ENCODE data around the gene CTNNA2.

The CTNNA2 gene

DNA sequence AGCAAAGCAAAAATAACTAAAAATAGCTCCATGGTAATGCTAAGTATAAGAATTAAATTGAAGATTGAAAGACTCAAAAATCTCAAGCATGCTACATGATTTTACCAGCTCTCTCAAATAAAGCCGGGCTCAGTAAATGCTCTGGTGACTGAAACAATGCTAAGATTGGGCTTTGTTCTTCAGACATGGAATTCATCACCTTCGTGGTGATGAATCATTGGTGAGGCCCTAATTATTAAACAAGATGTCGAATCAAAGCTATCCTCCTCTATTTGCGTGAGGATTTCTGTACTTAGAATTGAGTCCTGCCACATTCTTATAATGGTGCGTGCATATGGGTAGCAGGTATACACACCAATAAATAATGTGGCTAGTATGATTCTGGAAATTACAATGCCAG is 850.5 kb downstream of the CTNNA2 start:
- DNase-seq (ENCODE audit: low read depth in 2 of 3, low spot score in 2 of 3) = no peak

DNA sequence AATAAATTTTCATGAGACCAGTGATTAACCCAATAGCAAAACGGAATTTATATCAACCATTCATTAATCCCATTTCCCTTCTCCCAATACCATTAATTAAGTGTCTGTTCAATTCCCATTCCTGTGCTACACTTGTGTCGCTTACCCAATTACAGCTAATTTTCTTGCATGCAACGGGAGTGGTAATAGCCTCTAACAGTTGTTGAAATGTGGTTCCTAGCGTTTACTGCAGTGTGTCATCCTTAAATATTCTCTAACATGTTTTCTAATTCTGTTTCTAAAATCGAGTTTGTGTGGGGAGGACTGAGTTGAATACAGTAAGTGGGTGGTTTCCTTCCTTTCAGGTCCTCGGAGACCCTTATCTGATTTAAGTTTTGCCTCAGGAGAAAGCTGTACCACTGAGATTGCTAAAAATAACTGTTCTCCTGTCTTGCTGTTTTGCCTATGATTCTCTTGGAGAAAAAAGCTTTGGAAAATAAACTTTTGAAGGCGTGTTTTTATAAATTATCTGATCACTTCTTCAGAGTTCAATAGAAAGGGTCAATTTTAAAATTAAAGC is 851.0 kb downstream of the CTNNA2 start:
- no peak for DNase-seq (ENCODE audit: low read depth in 2 of 3, low spot score in 2 of 3)

DNA sequence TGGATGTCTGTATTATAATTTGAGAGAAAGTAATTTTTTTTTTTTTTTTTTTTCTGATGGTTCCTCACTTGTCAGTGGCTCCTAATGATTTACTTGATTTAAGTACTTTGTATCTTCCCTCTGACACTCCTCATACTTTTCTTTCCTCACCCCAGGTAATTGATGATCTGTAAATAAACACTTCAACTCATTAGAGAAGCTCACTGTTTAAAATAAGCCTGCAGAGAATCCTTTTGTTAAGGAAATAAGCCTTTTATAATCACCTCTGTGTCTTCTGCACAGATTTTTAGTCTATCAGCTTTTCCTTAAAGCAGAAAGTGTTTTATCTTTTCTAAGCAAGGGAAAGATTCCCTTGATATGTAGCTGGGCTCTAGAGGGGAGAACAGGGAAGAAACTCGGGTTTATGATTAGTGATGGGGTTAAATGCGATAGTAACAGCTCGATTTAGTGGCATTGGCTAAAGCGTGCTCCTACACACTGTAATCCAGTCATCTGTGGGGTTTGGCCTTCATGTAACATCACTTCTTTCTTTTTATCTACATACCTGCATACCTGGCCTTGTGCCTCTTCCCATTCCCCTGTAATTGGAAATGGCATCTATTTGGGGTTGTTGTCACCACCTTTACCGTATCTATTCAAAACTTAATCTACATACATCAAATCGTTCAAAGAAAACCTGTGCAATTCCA is 851.8 kb downstream of the CTNNA2 start:
- DNase-seq (ENCODE audit: low read depth in 2 of 3, low spot score in 2 of 3) = no peak

DNA sequence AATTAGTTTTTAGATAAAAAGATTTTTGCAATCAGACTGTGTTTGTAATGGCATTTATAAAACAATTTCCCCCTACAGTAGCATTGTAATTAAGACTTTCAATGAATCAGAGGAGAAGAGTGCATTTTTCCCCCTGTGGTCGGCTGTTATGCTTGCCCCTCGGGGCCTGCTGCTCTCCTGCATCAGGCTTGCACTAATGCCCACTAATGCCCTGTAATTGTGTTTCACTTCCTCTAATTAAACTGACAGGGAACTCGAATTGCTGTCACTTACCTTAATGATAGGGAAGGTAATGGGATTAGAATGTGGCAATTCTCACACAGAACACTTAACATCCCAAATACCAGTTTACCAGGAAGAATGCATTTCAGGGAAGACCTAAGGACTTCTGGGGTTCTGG is 852.9 kb downstream of the CTNNA2 start:
- DNase-seq (ENCODE audit: low read depth in 2 of 3, low spot score in 2 of 3) = no peak

DNA sequence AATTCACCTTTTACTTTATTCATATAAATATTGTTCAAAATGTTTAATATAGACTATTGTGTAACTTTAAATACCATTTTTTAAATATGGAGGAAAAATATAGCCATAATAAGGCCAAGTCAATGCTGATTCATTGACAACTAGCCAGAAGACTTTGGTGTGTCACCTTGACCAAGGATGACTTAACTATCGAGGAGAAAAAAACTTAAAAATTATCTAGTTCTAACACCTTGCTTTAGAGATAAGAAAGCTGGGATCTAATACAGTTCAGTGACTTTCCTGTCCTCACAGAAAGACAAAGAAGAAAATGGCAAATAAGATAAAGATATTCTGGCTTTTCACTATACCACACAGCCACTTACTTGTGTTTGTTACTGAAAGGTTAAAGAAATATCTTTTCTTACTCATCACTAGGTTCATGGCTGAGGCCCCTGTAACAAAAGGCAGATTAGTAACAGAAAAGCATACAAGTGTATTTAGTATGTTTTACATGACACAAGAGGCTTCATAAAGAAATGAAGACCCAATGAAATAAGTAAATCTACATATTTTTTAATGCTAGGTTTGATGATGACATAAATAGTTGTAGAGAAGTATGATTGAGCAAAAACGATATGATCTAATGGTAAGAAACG is 857.6 kb downstream of the CTNNA2 start:
- no peak for DNase-seq (ENCODE audit: low read depth in 2 of 3, low spot score in 2 of 3)

DNA sequence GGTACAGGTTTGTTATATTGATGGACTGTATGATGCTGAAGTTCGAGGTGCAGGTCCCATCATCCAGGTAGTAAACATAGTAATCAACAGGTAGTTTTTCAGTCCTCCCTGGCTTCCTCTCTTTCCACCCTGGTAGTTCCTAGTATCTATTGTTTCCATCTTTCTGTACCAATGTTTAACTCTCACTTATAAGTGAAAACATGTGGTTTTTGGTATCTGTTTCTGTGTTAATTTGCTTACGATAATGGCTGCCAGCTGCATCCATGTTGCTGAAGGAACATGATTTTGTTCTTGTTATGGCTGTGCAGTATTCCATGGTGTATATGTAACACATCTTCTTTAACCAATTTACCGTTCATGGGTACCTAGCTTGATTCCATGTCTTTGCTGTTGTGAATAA is 861.3 kb downstream of the CTNNA2 start:
- no peak for DNase-seq (ENCODE audit: low read depth in 2 of 3, low spot score in 2 of 3)

DNA sequence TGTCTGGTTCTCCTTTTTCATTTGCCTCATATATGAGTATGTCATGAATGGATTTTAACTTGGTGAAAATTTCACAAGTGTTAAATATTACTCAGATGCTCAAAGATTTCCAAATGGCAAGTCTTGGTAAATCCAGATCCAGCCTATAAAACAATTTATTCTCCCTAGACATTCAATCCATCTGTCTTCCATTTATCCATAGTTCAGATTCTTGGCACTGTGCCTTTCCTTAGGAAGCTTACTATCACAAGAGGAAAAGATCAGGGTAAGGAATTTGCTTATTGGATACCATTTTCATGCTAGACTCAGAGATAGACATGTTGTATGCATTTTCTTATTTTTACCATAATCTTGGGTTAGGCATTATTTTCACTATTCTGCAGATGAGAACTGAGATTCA is 864.2 kb downstream of the CTNNA2 start:
- no peak for DNase-seq (ENCODE audit: low read depth in 2 of 3, low spot score in 2 of 3)

DNA sequence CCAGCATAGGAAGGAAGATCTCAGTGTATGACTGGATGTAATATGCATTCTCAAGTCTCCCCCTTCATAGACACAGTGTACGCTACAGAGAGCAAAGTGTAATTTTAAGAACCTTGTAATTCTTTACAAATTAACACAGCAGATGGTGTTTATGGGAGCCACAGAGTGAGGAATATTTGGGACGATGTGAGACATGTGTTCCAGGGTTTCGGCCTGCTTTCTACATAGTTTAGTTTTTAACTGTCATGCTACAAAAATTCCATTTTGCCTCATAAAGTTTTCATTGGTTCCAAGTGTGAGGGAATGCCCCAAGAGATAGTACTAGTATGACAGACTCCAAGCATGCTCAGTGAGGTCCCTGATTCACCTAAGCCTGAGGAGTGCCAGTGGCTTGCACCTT is 867.9 kb downstream of the CTNNA2 start:
- DNase-seq (ENCODE audit: low read depth in 2 of 3, low spot score in 2 of 3) = no peak

DNA sequence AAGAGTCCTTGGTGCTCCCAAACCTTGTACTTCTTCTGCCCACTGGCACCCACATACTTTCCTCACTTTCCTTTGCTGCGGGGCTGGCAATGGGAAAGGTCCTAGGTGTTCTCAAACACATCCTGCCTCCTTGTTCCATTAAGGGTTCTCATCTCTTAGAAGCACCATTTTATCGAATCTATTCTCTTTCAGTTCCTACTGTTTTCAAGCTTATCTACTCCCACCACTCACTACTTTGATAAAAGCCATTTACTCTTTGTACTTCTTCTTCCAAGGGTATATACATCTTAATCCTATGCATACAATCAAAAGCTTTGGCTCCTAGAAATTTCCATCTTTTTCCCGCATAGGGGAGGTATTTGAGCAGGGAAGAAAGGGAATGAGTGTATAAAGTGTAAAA is 868.8 kb downstream of the CTNNA2 start:
- no peak for DNase-seq (ENCODE audit: low read depth in 2 of 3, low spot score in 2 of 3)

DNA sequence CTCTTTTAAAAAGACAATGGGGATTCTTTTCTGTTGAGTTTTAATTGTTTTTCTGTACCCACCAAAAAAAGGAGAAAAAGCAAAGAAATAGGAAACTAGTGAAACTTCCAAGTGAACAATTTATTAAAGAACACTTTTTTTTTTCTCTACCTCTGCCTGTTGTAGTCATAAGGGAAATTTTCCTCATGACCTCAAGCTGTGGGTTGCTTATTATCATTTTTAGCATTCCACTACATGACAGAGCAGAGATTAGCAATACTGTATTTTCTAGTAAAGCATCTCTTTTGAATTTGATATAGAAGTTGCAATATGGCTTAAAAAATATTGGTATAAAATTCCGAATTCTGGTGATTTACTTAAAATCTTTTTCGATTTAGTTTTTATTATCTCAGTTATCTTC is 879.6 kb downstream of the CTNNA2 start:
- DNase-seq (ENCODE audit: low read depth in 2 of 3, low spot score in 2 of 3) = no peak

DNA sequence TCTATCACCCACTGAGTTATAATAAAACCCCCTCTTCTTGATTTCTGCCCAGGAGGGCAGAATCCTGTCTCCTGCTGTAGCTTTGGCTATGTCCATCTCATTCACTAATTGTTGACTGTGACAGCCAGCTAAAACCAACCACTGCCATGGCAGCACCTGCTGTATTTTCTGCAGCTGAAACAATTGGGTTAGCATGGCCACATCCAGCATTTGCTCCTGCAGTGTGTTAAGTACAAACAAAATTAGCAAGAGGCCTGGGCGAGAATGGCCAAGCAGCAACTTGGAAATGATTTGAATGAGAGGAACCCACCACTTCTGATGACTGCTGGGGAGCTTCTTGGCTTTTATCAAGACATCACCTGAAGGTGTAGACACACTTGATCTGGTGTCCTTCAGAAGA is 881.1 kb downstream of the CTNNA2 start:
- no peak for DNase-seq (ENCODE audit: low read depth in 2 of 3, low spot score in 2 of 3)

DNA sequence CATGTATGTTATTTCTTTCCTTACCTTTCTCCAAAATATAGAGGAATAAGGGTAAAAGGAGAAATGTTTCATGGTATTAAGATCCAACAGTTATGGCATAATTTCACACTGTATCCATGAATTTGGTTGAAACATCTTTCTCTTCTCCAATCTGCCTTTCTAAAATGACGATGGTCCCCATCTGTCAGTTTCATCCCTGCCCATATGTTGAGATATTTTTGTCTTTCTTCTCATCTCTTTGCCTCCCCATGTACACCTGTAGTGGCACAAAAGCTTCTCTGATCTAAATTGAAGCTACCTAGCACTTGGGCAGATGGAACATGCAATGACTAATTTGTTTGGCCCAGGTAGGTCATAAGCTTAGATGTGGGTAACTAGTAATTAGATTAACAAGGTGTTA is 882.4 kb downstream of the CTNNA2 start:
- DNase-seq (ENCODE audit: low read depth in 2 of 3, low spot score in 2 of 3) = no peak

DNA sequence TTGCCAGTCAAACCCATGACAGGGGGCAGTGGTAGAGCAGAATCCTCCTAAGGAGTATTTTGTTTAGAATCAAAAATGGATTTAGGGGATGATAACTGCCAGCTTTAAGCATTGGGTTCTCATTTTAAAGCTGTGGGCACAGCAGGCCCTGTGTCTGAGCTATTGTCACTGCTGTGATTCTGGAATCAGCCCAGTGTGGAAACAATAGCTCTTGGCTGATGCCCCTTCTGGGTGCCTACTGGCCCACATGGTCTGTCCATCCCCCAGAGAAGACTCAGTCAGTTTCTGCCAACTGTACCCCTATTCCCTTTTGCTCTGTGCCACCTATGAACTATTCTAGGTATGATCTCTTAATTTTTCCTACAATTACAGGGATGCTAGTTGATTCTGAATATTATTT is 883.4 kb downstream of the CTNNA2 start:
- no peak for DNase-seq (ENCODE audit: low read depth in 2 of 3, low spot score in 2 of 3)

DNA sequence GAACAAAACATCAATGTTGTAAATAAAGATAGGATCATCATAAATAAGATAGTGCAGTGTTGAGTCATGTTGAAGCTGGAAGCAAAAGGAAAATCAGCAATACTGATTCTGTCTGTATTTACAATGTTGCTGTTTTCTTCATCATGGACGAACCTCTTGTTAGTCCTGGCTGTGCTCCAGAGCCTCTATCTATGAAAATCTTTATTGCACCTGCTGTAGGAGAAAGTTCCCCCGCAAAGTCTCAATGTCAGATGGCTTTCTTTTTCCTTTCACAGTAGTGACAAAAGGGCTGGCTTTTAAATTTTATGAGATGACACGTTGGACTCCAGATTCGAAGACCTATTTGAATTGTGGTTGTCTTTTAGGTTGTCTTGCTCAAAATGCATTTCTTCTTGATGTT is 890.2 kb downstream of the CTNNA2 start:
- no peak for DNase-seq (ENCODE audit: low read depth in 2 of 3, low spot score in 2 of 3)

DNA sequence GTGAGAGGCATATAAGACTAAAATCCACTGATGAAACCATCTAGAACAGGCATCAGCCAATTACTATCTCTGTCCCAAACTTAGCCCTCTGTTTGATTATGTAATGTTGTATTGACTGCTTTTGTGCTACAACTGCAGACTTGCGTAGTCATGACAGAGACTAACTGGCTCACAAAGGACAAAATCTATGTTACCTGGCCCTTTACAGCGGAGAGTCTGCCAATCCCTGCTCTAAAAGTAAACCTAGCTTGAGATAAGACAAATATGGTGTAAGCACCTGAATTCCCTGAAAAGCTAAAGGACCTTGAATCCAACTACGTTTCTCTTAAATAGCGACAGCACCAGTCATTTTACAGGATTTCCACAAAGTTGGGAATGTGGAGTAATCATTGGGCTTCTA is 894.5 kb downstream of the CTNNA2 start:
- DNase-seq (ENCODE audit: low read depth in 2 of 3, low spot score in 2 of 3) = no peak

DNA sequence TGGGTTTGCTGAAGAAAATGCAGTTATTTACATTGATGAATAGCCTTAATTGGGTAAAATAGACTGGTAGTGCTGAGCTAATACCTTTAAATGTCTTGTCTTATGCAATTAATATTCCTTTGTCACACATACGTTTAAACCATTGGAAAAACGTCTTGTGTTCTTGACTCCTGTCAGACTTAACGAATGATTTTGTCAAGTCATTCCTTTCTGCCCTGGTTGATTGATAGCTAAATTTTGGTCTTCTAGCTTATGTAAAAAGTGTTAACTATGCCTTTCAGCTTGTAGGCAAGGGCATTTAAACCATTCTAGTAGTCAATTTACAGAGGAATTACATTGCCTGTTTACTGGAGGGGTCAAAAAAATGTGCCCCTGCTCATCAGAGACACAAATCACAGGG is 897.5 kb downstream of the CTNNA2 start:
- DNase-seq (ENCODE audit: low read depth in 2 of 3, low spot score in 2 of 3) = no peak

DNA sequence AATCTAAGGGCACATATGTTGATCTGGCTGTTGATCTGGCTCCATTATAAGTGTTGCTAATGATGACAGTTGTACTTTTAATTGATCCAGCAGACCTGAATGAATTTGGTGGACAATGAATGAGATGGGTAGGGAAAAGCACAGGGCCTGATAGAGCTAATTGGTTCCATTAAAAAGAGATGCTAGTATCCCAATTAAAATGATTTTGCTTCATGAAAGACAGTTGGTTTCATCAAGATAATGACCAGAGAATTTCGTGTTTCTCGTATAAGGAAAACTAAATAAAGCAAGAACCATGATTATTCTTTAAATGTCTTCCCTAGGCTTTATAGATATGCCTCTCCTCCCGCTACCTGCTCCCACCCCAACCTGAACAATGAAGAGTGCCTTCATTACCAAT is 900.3 kb downstream of the CTNNA2 start:
- no peak for DNase-seq (ENCODE audit: low read depth in 2 of 3, low spot score in 2 of 3)

DNA sequence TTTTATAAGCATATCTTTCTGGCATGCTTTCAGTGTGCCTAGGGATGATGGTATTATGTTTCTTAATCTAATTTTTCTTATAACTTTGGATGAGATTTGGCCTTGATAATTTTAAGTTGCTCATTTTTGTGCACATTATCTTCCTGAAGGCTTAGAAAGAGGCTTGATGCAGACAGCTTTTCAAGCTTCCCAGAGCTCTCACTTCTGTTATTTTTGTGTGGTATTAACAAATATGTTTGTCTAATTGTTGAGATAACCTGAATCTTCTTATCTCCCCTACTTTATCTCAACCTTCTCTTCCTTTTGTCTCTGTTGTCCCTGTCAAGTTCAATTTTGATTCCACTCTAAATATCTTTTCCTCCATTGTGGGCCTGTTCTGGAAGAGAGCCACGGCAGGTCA is 904.9 kb downstream of the CTNNA2 start:
- DNase-seq (ENCODE audit: low read depth in 2 of 3, low spot score in 2 of 3) = no peak

DNA sequence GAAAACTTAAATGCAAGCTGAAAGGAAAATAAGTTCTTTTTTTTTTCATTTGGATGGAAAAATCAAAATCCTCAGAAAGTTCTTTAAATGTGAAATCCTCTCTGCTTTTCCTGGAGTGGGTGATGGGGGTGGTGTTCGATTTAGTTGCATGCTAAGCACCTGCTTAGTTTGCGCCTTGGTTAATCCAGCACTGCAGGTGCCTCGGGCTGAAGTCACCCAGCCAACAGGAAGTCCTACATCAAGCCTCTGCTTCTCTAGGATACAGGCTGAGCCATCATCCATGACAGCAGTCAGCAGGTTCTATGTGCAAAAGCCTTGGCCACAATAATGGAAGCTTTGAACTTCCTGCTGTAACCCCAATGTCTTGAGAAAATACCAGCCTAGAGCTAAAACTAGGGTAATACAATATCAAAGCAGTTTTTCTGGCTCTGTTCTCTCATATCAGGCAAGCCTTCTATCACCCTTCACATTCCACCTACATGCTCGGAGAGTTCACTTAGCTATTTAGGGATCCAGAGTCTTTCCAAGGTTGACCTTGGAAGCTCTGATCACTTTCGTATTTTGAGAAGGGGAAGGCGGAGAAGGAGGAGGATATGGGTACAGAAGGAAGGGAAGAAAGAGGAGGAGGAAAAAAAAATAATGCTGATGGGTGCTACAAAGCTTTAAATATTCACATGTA is 907.8 kb downstream of the CTNNA2 start:
- no peak for DNase-seq (ENCODE audit: low read depth in 2 of 3, low spot score in 2 of 3)

DNA sequence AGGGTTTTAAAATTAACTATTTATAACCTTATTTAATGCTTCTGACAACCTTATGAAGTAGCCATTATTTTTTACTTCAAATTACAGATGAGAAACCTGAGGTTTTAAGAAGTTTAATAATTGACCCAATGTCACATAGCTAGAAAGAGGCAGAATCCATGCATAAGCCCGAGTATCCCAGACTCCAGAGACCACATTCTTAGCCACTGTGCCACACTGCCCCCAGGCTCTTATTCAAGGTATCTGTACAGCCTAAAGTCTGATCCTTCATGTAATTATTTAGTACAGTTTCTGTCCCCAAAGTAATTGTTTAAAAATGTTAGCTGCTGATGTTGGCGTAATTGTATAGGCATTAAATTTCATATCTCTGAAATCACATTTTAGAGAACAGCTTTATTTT is 916.4 kb downstream of the CTNNA2 start:
- no peak for DNase-seq (ENCODE audit: low read depth in 2 of 3, low spot score in 2 of 3)

DNA sequence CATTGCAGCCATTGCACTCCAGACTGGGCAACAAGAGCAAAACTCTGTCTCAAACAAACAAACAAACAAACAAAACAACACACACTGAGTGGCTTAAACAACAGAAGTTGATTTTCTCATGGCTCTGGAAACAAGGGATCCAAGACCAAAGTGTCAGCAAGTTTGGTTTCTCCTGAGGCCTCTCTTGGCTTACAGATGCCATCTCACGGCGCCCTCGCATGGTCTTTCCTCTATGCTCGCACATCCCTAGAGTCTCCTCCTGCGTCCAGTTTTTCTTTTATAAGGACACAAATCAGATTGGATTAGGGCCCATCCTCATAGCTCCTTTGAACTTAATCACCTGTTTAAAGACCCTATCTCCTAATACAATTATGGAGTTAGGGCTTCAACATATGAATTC is 925.1 kb downstream of the CTNNA2 start:
- no peak for DNase-seq (ENCODE audit: low read depth in 2 of 3, low spot score in 2 of 3)

DNA sequence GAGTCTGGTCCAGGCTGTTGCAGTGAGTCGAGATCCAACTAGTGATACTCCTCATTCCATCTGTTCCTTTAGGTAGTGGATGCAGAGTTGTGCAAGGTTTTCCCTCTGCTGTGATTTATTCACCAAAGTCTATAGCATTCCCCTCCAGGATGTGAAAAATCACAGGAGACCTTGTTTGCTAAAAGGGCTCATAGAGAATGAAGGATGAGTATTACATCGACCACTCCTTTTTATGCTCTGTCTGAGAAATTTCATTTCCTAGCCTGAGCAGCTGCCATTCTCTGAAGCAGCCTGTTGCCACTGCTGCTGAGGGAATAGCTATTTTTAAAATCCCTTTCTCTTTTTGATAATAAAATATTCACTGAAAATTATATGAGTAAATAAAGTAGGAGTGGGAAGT is 925.8 kb downstream of the CTNNA2 start:
- no peak for DNase-seq (ENCODE audit: low read depth in 2 of 3, low spot score in 2 of 3)

All from activated CD8-positive, alpha-beta memory T cell treated with anti-CD3 and anti-CD28 coated beads for 48 hours (primary cell).